ENCODE results near the gene SLN.

The SLN gene

DNA sequence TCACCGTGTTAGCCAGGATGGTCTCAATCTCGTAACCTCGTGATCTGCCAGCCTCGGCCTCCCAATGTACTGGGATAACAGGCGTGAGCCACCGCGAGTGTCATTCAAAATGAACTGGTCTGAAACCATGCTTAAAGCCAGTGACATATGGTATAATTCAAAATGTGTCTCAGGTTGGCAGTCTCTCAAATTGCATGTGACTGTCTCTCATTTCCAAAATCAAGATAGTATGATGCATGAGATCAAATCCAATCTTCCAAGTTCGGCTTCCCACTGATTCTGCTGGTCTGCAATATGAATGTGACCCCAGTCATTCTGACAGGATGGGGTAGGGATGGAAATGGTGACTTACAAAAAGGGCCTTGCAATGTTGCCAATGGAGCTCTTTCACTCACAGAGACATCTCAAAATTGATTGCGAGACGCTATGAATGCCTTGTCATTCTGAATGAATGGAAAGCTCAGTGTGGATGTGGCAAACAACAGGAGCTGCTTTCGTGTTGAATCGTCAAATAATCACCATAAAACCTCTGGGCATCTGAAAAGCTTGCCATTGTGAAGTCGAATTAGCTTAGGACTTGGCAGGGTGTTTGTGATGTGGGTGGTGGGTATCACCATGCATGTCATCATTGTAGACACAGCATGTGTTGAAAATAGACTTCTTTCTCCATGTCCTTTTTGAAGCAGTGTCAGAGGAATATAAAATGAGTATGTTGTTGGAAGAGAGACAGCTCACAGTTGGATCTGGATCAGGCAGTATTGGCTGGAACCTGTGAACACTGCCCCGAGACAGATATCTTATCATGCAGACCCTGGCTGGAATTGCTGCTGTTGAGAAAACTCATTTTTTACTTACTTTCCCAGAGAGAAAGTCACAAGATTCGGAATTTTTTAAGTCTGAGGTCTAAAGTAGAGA lies 12.2 kb downstream of the SLN start:
- H2AFZ ChIP-seq (ENCODE audit: low read depth, low read length): no peak overlapping the region
- H3K36me3 ChIP-seq (ENCODE audit: insufficient read depth, low read length): no peaks in the 10 kb centered on the region
- no peak for DNase-seq
- no peak for TF ChIP-seq EZH2 (IDR thresholded peaks at IDR 0.05; ENCODE audit: borderline replicate concordance, low read depth, low read length, severe bottlenecking)
- TF ChIP-seq, protein P1, sequence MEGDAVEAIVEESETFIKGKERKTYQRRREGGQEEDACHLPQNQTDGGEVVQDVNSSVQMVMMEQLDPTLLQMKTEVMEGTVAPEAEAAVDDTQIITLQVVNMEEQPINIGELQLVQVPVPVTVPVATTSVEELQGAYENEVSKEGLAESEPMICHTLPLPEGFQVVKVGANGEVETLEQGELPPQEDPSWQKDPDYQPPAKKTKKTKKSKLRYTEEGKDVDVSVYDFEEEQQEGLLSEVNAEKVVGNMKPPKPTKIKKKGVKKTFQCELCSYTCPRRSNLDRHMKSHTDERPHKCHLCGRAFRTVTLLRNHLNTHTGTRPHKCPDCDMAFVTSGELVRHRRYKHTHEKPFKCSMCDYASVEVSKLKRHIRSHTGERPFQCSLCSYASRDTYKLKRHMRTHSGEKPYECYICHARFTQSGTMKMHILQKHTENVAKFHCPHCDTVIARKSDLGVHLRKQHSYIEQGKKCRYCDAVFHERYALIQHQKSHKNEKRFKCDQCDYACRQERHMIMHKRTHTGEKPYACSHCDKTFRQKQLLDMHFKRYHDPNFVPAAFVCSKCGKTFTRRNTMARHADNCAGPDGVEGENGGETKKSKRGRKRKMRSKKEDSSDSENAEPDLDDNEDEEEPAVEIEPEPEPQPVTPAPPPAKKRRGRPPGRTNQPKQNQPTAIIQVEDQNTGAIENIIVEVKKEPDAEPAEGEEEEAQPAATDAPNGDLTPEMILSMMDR (IDR thresholded peaks at IDR 0.05; ENCODE audit: borderline replicate concordance, extremely low read depth, low read length, poor library complexity, severe bottlenecking): no peak
- H3K4me1 ChIP-seq (ENCODE audit: insufficient read depth, low read length): no peaks in the 10 kb centered on the region
- H3K4me2 ChIP-seq (ENCODE audit: insufficient read depth, low read length): no peak overlapping the region
- H3K4me3 ChIP-seq (ENCODE audit: low read depth in 1 of 2, low read length in 2 of 2): no peak overlapping the region
- H3K79me2 ChIP-seq (ENCODE audit: insufficient read depth, low read length): no peaks in the 10 kb centered on the region
- H3K9me3 ChIP-seq (ENCODE audit: insufficient read depth, low read length, severe bottlenecking): no peaks in the 10 kb centered on the region
- H3K27ac ChIP-seq (ENCODE audit: low read length): no peak overlapping the region
- no peaks in the 10 kb centered on the region for H3K27me3 ChIP-seq (ENCODE audit: insufficient read depth, low read length, poor library complexity)
- no peak for ATAC-seq (ENCODE audit: insufficient read depth, low read depth)
- no peak overlapping the region for H3K9ac ChIP-seq (ENCODE audit: low read depth, low read length)
- no peaks in the 10 kb centered on the region for H4K20me1 ChIP-seq (ENCODE audit: insufficient read depth, low read length)

DNA sequence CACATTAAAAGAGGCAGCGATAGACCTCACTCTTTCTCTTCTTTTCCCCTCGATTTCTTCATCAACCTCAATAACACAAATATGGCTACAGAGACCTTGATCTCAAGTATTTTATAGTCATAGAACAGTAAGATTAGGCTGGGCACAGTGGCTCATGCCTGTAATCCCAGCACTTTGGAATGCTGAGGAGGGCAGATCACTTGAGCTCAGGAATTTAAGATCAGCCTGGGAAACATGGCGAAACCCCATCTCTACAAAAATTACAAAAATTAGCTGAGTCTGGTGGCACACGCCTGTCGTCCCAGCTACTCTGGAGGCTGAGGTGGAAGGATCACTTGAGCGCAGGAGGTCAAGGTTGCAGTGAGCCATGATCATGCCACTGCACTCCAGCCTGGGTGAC lies 14.6 kb downstream of the SLN start:
- DNase-seq: no peak
- Histone ChIP-seq H3K4me2 (ENCODE audit: insufficient read depth, low read length) (no peak overlapping the region), H3K9ac (ENCODE audit: low read depth, low read length) (no peak overlapping the region), H3K9me3 (ENCODE audit: insufficient read depth, low read length, severe bottlenecking) (no peaks in the 10 kb centered on the region), H3K27me3 (ENCODE audit: insufficient read depth, low read length, poor library complexity) (no peaks in the 10 kb centered on the region), H2AFZ (ENCODE audit: low read depth, low read length) (no peak overlapping the region), H3K79me2 (ENCODE audit: insufficient read depth, low read length) (no peaks in the 10 kb centered on the region), H3K4me3 (ENCODE audit: low read depth in 1 of 2, low read length in 2 of 2) (no peak overlapping the region), H4K20me1 (ENCODE audit: insufficient read depth, low read length) (no peaks in the 10 kb centered on the region), H3K27ac (ENCODE audit: low read length) (no peak overlapping the region), H3K4me1 (ENCODE audit: insufficient read depth, low read length) (no peaks in the 10 kb centered on the region), H3K36me3 (ENCODE audit: insufficient read depth, low read length) (no peaks in the 10 kb centered on the region)
- no peak for TF ChIP-seq EZH2 (IDR thresholded peaks at IDR 0.05; ENCODE audit: borderline replicate concordance, low read depth, low read length, severe bottlenecking)
- TF ChIP-seq, protein P1 (IDR thresholded peaks at IDR 0.05; ENCODE audit: borderline replicate concordance, extremely low read depth, low read length, poor library complexity, severe bottlenecking): no peak
- no peak for ATAC-seq (ENCODE audit: insufficient read depth, low read depth)

DNA sequence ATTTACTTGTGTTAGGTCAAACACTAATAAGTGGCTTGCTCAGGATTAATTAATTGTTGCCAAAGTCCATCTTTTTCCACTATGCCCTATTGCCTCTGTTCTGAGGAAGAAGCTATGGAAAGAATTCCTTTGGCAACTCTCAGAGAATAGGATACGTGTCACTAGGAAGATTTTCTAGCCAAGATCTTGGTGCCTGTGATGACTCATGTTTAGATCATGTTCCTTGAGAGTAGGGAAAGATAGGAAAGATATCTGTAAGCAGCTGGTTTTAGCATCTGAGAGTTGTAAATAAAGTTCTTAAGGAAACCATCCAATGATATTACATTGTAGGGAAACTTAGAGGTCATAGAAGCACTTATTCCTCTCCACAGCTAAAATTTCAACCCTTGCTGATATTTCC lies 15.7 kb downstream of the SLN start:
- Histone ChIP-seq H3K36me3 (ENCODE audit: insufficient read depth, low read length) (no peaks in the 10 kb centered on the region), H3K9ac (ENCODE audit: low read depth, low read length) (no peak overlapping the region), H3K27ac (ENCODE audit: low read length) (no peak overlapping the region), H3K4me1 (ENCODE audit: insufficient read depth, low read length) (no peaks in the 10 kb centered on the region), H2AFZ (ENCODE audit: low read depth, low read length) (no peak overlapping the region), H3K27me3 (ENCODE audit: insufficient read depth, low read length, poor library complexity) (no peaks in the 10 kb centered on the region), H3K4me2 (ENCODE audit: insufficient read depth, low read length) (no peak overlapping the region), H4K20me1 (ENCODE audit: insufficient read depth, low read length) (no peaks in the 10 kb centered on the region), H3K4me3 (ENCODE audit: low read depth in 1 of 2, low read length in 2 of 2) (no peak overlapping the region), H3K79me2 (ENCODE audit: insufficient read depth, low read length) (no peaks in the 10 kb centered on the region), H3K9me3 (ENCODE audit: insufficient read depth, low read length, severe bottlenecking) (no peaks in the 10 kb centered on the region)
- DNase-seq: no peak
- TF ChIP-seq EZH2 (IDR thresholded peaks at IDR 0.05; ENCODE audit: borderline replicate concordance, low read depth, low read length, severe bottlenecking): no peak
- TF ChIP-seq, protein P1 (IDR thresholded peaks at IDR 0.05; ENCODE audit: borderline replicate concordance, extremely low read depth, low read length, poor library complexity, severe bottlenecking): no peak
- no peak for ATAC-seq (ENCODE audit: insufficient read depth, low read depth)
